Neural crest cell (in vitro differentiated cells): ENCODE measurements around the gene MYBPC3. TPM values are rescaled to one million over a fixed set of nuclear protein-coding genes. Genes with fewer than 3 reads are reported as not detected.

Experiments
- DNase-seq: peaks from one replicate; pipeline ENCODE4 v3.0.0; 2021; ENCODE audit warnings: low read depth, mixed read lengths, low spot score
- H3K27ac Mint-ChIP-seq: one replicate; pipeline ENCODE4 v1.8.0; 2021; ENCODE audit warnings: mild to moderate bottlenecking, mixed read lengths; ENCODE audit not compliant: unreplicated experiment
- H3K27me3 Mint-ChIP-seq: 2 replicates; pipeline ENCODE4 v1.8.0; 2021; ENCODE audit warnings: low read depth, mild to moderate bottlenecking, mixed read lengths
- H3K36me3 Mint-ChIP-seq: 2 replicates; pipeline ENCODE4 v1.8.0; 2021; ENCODE audit warnings: low read depth, mild to moderate bottlenecking, mixed read lengths
- H3K4me1 Mint-ChIP-seq: 2 replicates; pipeline ENCODE4 v1.8.0; 2021; ENCODE audit warnings: mixed read lengths
- H3K4me3 Mint-ChIP-seq: one replicate; pipeline ENCODE4 v1.8.0; 2021; ENCODE audit warnings: mild to moderate bottlenecking, mixed read lengths
- H3K9me3 Mint-ChIP-seq: 2 replicates; pipeline ENCODE4 v1.8.0; 2021; ENCODE audit warnings: mixed read lengths
- CTCF ChIP-seq: fragments of 200-600 bp; sonication (generic); conservative IDR thresholded peaks from 2 replicates; pipeline ENCODE4 v1.5.0; 2021; ENCODE audit warnings: antibody characterized with exemption, mild to moderate bottlenecking
- total RNA-seq: library from RNA; stranded (reverse); gene quantifications from 2 replicates; pipeline ENCODE4 v1.2.1, GENCODE V29; 2021

Gene MYBPC3
- total RNA-seq, 1 donor from 2014 or later: not detected

GRCh38 chr11:47372422-47372821 lies 19.9 kb upstream of the MYBPC3 start:
- TF ChIP-seq CTCF: no peak
- Mint-ChIP-seq H3K27ac (no peak overlapping the region), H3K27me3 (peaks cover 9% of the 10 kb centered on the region), H3K36me3 (no peaks in the 10 kb centered on the region), H3K4me1 (no peaks in the 10 kb centered on the region), H3K4me3 (no peak overlapping the region), H3K9me3 (no peaks in the 10 kb centered on the region)
- no peak for DNase-seq

- Mint-ChIP-seq H3K36me3 (no peaks in the 10 kb centered on the region), H3K4me3 (no peak overlapping the region), H3K9me3 (no peaks in the 10 kb centered on the region), H3K4me1 (no peaks in the 10 kb centered on the region), H3K27me3 (peaks cover 15% of the 10 kb centered on the region), H3K27ac (no peak overlapping the region)
- no peak for DNase-seq
- TF ChIP-seq CTCF: no peak
Observed at GRCh38 chr11:47369676-47370075, 17.2 kb upstream of the MYBPC3 start.

- peaks cover 15% of the 10 kb centered on the region for H3K27me3 Mint-ChIP-seq
- DNase-seq: no peak
- H3K9me3 Mint-ChIP-seq: no peaks in the 10 kb centered on the region
- H3K4me3 Mint-ChIP-seq: no peak overlapping the region
- no peaks in the 10 kb centered on the region for H3K36me3 Mint-ChIP-seq
- H3K27ac Mint-ChIP-seq: peak overlapping the region; percentile 80
- H3K4me1 Mint-ChIP-seq: no peaks in the 10 kb centered on the region
- TF ChIP-seq CTCF: no peak
Observed at GRCh38 chr11:47366020-47366490, 13.6 kb upstream of the MYBPC3 start.

GRCh38 chr11:47361419-47361818 lies 8.9 kb upstream of the MYBPC3 start:
- no peak overlapping the region for H3K4me3 Mint-ChIP-seq
- H3K4me1 Mint-ChIP-seq: no peaks in the 10 kb centered on the region
- DNase-seq: no peak
- no peaks in the 10 kb centered on the region for H3K9me3 Mint-ChIP-seq
- H3K27me3 Mint-ChIP-seq: peaks cover 2% of the 10 kb centered on the region
- TF ChIP-seq CTCF: no peak
- H3K27ac Mint-ChIP-seq: no peak overlapping the region
- no peaks in the 10 kb centered on the region for H3K36me3 Mint-ChIP-seq

GRCh38 chr11:47360341-47360740 lies 7.8 kb upstream of the MYBPC3 start:
- no peak for DNase-seq
- Mint-ChIP-seq H3K4me1 (peaks cover under 1% of the 10 kb centered on the region), H3K27ac (no peak overlapping the region), H3K9me3 (no peaks in the 10 kb centered on the region), H3K4me3 (no peak overlapping the region), H3K36me3 (no peaks in the 10 kb centered on the region), H3K27me3 (no peaks in the 10 kb centered on the region)
- TF ChIP-seq CTCF: no peak

- Mint-ChIP-seq H3K27me3 (no peaks in the 10 kb centered on the region), H3K4me1 (peaks cover 6% of the 10 kb centered on the region), H3K27ac (no peak overlapping the region), H3K9me3 (no peaks in the 10 kb centered on the region), H3K4me3 (no peak overlapping the region), H3K36me3 (no peaks in the 10 kb centered on the region)
- TF ChIP-seq CTCF: no peak
- DNase-seq: no peak
Observed at GRCh38 chr11:47359586-47359985, 7.1 kb upstream of the MYBPC3 start.
